HuH-7.5 (cell line): Measurements from ENCODE around the gene NFATC3.

Experiments used
- DNase-seq: peaks from one replicate; pipeline ENCODE4 v3.0.0; 2011; ENCODE audit warnings: low spot score

The NFATC3 gene

DNA sequence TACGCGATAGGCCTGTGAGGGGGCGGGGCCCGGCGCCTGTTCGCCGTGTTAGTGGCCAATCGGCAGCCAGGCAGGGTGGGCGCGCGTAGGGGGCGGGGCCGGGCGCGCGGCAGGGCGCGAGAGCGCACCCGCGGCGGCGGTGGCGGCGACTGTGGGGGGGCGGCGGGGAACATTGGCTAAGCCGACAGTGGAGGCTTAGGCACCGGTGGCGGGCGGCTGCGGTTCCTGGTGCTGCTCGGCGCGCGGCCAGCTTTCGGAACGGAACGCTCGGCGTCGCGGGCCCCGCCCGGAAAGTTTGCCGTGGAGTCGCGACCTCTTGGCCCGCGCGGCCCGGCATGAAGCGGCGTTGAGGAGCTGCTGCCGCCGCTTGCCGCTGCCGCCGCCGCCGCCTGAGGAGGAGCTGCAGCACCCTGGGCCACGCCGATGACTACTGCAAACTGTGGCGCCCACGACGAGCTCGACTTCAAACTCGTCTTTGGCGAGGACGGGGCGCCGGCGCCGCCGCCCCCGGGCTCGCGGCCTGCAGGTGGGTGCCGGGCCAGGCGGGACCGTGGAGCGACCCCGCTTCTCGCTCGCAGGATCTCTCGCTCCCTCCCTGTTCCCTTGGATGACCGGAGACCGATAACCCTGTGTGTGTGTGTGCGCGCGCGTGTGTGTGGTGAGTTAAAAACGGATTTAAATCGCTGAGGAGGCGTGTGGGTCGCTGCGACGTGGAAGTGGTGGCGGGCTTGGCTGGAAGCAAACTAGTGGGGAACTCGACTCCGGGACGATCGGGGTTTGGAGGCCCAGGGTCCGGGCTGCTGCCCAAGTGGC lies at the start of gene NFATC3:
NFATC3 (plus strand) TSS at position 112 of the 813 bp plus-strand sequence; CDS start at position 424, 312 bp downstream.
- peak; percentile 85 for DNase-seq

GRCh38 chr16:68037841-68038597 lies 47.2 kb upstream of the NFATC3 start:
- DNase-seq, result no peak

GRCh38 chr16:68040506-68041288 lies 44.5 kb upstream of the NFATC3 start:
- peak; percentile 70 for DNase-seq

- DNase-seq, result no peak
Observed at GRCh38 chr16:68041783-68042182, 43.4 kb upstream of the NFATC3 start.

- no peak for DNase-seq
Observed at GRCh38 chr16:68046106-68046505, 39.1 kb upstream of the NFATC3 start.

GRCh38 chr16:68047987-68048386 lies 37.2 kb upstream of the NFATC3 start:
- DNase-seq, result no peak

DNA sequence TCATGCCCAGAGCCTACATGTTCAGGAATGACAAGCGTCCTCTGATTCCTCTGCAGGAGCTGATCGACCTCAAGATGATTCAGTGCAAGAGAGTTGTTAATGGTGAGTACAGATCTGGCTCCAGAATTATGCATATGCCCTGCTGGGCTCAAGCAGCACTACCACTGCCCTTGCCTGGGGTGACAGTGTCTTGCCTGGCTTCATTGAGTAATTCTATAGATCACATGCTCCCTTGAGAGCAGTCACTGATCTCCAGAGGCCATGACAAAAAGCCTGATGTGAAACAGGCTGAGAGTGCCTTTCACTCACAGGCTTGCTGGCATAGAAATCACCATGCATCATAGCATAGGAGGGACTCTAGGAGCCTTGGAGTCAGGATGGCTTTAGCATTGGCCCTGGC lies 35.7 kb upstream of the NFATC3 start:
- DNase-seq, result no peak

DNA sequence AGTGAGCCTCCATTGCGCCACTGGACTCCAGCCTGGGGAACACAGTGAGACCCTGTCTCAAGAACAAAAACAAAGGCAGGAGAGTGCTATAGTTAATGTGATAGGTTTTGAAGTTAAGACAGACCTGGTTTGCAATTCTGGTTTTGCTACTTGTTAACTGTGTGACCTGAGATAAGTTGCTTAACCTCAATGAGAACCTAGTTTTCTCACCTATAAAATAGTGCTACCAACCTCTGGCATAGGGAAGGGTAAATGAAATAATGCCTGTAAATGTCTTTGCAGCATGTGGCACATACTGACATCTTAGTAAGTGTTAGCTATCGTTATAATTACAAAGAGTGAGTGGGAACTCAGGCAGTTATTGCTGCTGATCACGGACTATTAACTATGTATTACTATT lies 29.8 kb upstream of the NFATC3 start:
- DNase-seq, result no peak

DNA sequence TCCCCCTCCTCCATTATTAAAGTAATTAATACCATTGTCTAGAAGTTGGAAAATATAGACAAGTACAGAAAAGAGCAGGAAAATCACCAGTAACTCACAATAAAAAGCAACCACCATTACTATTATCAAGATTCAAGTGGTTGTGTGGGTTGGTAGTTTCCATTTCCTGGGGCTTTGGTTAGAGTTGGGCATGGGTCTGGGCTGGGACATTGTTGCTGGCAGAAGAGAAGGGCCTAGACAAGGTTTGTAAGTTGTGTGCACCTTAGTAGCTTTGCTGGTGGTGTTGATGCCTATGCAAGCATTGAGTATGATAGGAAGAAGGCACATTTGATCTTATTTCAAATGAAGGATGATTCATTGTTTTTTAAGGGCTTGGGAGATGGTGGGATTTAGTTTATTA lies 25.4 kb upstream of the NFATC3 start:
- no peak for DNase-seq

- DNase-seq, result no peak
Observed at GRCh38 chr16:68061396-68061795, 23.8 kb upstream of the NFATC3 start.

- no peak for DNase-seq
Observed at GRCh38 chr16:68062910-68063393, 22.2 kb upstream of the NFATC3 start.

DNA sequence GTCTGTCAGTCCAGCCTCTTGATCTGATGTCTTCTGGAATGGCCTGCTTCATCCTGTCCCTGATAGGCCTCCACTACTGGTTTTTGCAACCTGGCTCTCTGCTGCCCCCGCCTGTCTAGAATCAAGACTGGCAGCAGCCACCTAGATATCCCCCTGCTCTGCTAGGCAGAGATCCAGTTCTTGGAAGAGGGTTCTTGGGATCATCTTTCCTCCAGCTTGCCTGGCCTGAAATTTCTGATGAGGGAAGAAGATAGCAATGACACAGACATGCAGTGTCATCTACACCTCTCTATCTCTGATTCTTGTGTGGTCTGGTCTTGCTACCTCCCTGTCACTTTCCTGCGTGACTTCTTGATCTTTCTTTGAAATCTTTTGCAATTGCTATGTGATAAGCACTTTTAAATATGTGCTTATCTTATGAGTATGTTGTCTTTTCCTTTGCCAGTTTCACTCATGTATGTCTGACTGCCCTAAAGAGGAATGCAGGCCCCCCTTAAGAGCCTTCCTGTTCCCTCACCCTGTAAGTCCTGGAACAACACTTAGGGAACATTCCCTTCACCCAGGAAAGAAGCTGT lies 20.3 kb upstream of the NFATC3 start:
- DNase-seq, result peak; percentile 75

GRCh38 chr16:68065716-68066305 lies 19.4 kb upstream of the NFATC3 start:
- no peak for DNase-seq

- DNase-seq, result no peak
Observed at GRCh38 chr16:68066763-68067162, 18.4 kb upstream of the NFATC3 start.

GRCh38 chr16:68068926-68069325 lies 16.2 kb upstream of the NFATC3 start:
- no peak for DNase-seq

DNA sequence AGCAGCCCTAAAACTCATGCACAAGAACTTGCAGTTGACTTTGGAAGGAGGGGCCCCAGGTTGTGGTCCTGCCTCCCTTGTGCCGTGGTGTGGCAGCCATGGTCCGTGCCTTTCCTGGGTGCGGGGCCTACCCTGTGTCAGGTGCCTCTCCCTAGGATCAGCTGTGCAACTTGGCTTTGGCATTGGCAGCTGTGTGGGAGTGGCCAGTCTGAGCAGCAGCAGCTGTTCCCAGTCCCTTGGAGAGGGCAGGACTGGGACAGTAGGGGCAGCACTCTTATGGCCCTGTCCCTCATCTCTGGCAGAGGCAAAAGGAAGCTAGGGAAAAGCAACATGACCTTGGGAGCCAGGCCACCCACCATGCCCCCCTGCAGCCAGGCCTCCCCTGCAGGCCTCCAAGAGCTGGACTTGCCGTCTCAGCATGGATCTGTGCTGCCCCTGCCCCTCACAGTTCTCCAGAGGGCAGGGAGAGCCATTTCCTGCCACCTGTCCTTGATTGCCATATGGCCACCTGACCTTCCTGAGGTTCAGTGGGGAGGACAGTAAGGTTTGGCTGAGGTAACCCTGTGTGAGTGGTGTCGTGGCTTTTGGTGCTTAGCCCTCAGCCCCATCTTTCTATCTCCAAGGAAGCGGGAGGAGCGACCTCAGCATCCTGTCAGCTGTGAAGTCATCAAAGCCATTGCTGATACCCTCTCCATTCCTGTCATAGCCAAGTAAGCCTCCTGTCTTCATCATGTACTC lies 15.5 kb upstream of the NFATC3 start:
- DNase-seq, result no peak

GRCh38 chr16:68070249-68070730 lies 14.9 kb upstream of the NFATC3 start:
- no peak for DNase-seq

GRCh38 chr16:68070806-68071517 lies 14.2 kb upstream of the NFATC3 start:
- no peak for DNase-seq

- DNase-seq, result no peak
Observed at GRCh38 chr16:68071518-68071901, 13.7 kb upstream of the NFATC3 start.

- DNase-seq, result no peak
Observed at GRCh38 chr16:68072038-68072695, 13.0 kb upstream of the NFATC3 start.
